Peyer's patch (tissue), 4 donors: ENCODE measurements around the gene ZNF724.

Source experiments
- POLR2A ChIP-seq, 2 donors: fragments of 450-650 bp; IDR thresholded peaks; one replicate each; pipeline ENCODE4 v1.5.1; 2017; ENCODE audit warnings: antibody characterized with exemption in 2 of 2, mild to moderate bottlenecking in 2 of 2, moderate library complexity in 2 of 2
- TF ChIP-seq, protein P1 (sequence below), 6 experiments: fragments of 450-650 bp in 4 of 6; fragments of 200-600 bp in 2 of 6; sonication (generic) in 1 of 6; IDR thresholded peaks; one replicate each; pipeline ENCODE4 v1.5.1; 2017 to 2019; ENCODE audit warnings: antibody characterized with exemption in 6 of 6, mild to moderate bottlenecking in 3 of 6, moderate library complexity in 1 of 6

DNA sequence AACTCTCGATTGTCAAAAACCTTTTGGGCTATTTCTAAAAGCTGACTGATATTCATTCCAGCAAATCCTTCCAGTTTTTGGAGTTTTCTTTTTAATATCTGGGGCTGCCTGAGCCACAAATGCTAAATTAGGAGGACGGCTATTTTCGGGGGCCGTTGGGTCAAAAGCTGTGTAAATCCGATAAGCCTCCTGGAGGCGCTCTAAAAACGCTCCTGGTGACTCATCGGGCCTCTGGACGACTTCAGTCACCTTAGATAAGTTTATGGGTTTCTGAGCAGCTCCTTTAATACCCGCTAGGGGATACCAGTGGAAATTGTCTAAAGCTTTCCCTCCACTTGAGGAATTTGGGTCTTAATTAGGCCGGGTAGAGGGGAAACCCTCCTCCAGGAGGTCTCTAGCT lies 66.9 kb downstream of the ZNF724 start:
- TF ChIP-seq, protein P1, sequence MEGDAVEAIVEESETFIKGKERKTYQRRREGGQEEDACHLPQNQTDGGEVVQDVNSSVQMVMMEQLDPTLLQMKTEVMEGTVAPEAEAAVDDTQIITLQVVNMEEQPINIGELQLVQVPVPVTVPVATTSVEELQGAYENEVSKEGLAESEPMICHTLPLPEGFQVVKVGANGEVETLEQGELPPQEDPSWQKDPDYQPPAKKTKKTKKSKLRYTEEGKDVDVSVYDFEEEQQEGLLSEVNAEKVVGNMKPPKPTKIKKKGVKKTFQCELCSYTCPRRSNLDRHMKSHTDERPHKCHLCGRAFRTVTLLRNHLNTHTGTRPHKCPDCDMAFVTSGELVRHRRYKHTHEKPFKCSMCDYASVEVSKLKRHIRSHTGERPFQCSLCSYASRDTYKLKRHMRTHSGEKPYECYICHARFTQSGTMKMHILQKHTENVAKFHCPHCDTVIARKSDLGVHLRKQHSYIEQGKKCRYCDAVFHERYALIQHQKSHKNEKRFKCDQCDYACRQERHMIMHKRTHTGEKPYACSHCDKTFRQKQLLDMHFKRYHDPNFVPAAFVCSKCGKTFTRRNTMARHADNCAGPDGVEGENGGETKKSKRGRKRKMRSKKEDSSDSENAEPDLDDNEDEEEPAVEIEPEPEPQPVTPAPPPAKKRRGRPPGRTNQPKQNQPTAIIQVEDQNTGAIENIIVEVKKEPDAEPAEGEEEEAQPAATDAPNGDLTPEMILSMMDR (IDR thresholded peaks at IDR 0.05), result no peak
- TF ChIP-seq POLR2A (IDR thresholded peaks at IDR 0.05), result no peak
